K562 (cell line): ENCODE measurements around the gene LIPE. TPM values are rescaled to one million over a fixed set of nuclear protein-coding genes. Genes with fewer than 3 reads are reported as not detected.

ENCODE experiments used
- CBX1 ChIP-seq: sonication (generic); IDR thresholded peaks from 2 replicates; pipeline ENCODE4 v1.6.1; 2016; ENCODE audit warnings: antibody characterized with exemption, low read depth, mild to moderate bottlenecking
- CHD7 ChIP-seq: fragments of 200-600 bp; sonication (generic); IDR thresholded peaks from one replicate; pipeline ENCODE4 v1.6.1; 2012; ENCODE audit warnings: mild to moderate bottlenecking, low read depth, low read length, inconsistent platforms
- GTF2F1 ChIP-seq: IDR thresholded peaks from 2 replicates; pipeline ENCODE4 v1.6.1; 2011; ENCODE audit warnings: low read depth, low read length, improper control_type of control experiment
- HDAC2 ChIP-seq: fragments of 450-650 bp; IDR thresholded peaks from 2 replicates; pipeline ENCODE4 v1.6.1; 2016; ENCODE audit warnings: mild to moderate bottlenecking
- HMG20A ChIP-seq: fragments of 450-650 bp; formaldehyde crosslinking; conservative IDR thresholded peaks from 2 replicates; pipeline ENCODE4 v1.4.0; 2020; ENCODE audit warnings: mild to moderate bottlenecking, mixed read lengths
- HOMEZ ChIP-seq: fragments of 250-450 bp; sonication (Bioruptor Pico); IDR thresholded peaks from 2 replicates; pipeline ENCODE4 v1.4.0; 2020; ENCODE audit warnings: mild to moderate bottlenecking, moderate library complexity
- NCOA1 ChIP-seq: fragments of 450-650 bp; IDR thresholded peaks from 2 replicates; pipeline ENCODE4 v1.6.1; 2016; ENCODE audit warnings: low read depth
- TOE1 ChIP-seq, 2 experiments: fragments of 450-650 bp in 1 of 2; sonication (generic) in 1 of 2; formaldehyde crosslinking in 1 of 2; IDR thresholded peaks; 2 replicates each; pipeline versions ENCODE4 v1.7.1 to v1.8.0; 2016 to 2022; ENCODE audit warnings: borderline replicate concordance in 2 of 2, mild to moderate bottlenecking in 2 of 2, antibody characterized with exemption in 1 of 2, inconsistent platforms in 1 of 2, low read depth in 1 of 2, missing genetic modification reagents in 1 of 2, moderate library complexity in 1 of 2
- ZNF395 ChIP-seq: fragments of 200-800 bp; sonication (Bioruptor generic); IDR thresholded peaks from 2 replicates; pipeline ENCODE4 v1.6.1; 2017; ENCODE audit warnings: missing genetic modification characterization, missing compliant biosample characterization
- polyA plus RNA-seq, 8 experiments: library from polyadenylated mRNA; depleted of rRNA in 4 of 8; stranded (reverse) in 5 of 8; unstranded in 3 of 8; fragments of >200 nt; fragmentation: Nextera tagmentation in 2 of 8; fragmentation: Illumina TruSeq in 1 of 8; extraction: Ambion mirVana in 2 of 8; extraction: Trizol in 1 of 8; gene quantifications; 2 replicates each; pipeline versions ENCODE4 v1.2.1 to v1.2.3, GENCODE V29; 2011 to 2014; ENCODE audit warnings: inconsistent platforms in 1 of 8, missing spikeins in 1 of 8
- total RNA-seq, 7 experiments: library from RNA; depleted of rRNA in 6 of 7; stranded (reverse); fragments of >200 nt in 6 of 7; fragmentation: Illumina TruSeq in 2 of 7; extraction: Trizol in 2 of 7; gene quantifications; 2 replicates each; pipeline versions ENCODE4 v1.2.1 to v1.2.3, GENCODE V29; 2011 to 2021; ENCODE audit warnings: low replicate concordance in 1 of 7

LIPE gene
- total and polyA plus RNA-seq, 9 of the 15 experiments (the other 6 are each of a cell fraction or from before 2014, with no cell fraction given): 0.22 TPM; not detected in 8

- TF ChIP-seq HOMEZ (CRISPR knock-in tag) (no peak), CBX1 (no peak), HDAC2 (peak; percentile 21; the same call in 1 of the 2 replicates), TOE1 (IDR thresholded peaks at IDR 0.05; ENCODE audit: borderline replicate concordance) (no peak), TOE1 (CRISPR knock-in tag; IDR thresholded peaks at IDR 0.05; ENCODE audit: borderline replicate concordance, low read depth) (no peak), HMG20A (CRISPR knock-in tag) (no peak), GTF2F1 (no peak), CHD7 (no peak), NCOA1 (no peak), ZNF395 (CRISPR knock-in tag) (no peak)
Measured at GRCh38 chr19:42396381-42397262, 30.6 kb downstream of the LIPE start (continued).
